Measurements from ENCODE around the gene YLPM1. TPM values are rescaled to one million over a fixed set of nuclear protein-coding genes. Genes with fewer than 3 reads are reported as not detected.
A peak's percentile ranks its signal among the peaks of the same experiment; 100 is the strongest.

The YLPM1 gene
- total and polyA plus RNA-seq, 10 of the 15 experiments (the other 5 are each of a cell fraction or from before 2014, with no cell fraction given): 11.1 to 48.2 (median 18.0) TPM

- TF ChIP-seq, protein P1, sequence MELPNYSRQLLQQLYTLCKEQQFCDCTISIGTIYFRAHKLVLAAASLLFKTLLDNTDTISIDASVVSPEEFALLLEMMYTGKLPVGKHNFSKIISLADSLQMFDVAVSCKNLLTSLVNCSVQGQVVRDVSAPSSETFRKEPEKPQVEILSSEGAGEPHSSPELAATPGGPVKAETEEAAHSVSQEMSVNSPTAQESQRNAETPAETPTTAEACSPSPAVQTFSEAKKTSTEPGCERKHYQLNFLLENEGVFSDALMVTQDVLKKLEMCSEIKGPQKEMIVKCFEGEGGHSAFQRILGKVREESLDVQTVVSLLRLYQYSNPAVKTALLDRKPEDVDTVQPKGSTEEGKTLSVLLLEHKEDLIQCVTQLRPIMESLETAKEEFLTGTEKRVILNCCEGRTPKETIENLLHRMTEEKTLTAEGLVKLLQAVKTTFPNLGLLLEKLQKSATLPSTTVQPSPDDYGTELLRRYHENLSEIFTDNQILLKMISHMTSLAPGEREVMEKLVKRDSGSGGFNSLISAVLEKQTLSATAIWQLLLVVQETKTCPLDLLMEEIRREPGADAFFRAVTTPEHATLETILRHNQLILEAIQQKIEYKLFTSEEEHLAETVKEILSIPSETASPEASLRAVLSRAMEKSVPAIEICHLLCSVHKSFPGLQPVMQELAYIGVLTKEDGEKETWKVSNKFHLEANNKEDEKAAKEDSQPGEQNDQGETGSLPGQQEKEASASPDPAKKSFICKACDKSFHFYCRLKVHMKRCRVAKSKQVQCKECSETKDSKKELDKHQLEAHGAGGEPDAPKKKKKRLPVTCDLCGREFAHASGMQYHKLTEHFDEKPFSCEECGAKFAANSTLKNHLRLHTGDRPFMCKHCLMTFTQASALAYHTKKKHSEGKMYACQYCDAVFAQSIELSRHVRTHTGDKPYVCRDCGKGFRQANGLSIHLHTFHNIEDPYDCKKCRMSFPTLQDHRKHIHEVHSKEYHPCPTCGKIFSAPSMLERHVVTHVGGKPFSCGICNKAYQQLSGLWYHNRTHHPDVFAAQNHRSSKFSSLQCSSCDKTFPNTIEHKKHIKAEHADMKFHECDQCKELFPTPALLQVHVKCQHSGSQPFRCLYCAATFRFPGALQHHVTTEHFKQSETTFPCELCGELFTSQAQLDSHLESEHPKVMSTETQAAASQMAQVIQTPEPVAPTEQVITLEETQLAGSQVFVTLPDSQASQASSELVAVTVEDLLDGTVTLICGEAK (IDR thresholded peaks at IDR 0.05; ENCODE audit: borderline replicate concordance): peak; percentile 53; the same call in 1 of the 2 replicates
- TF ChIP-seq, protein P2, sequence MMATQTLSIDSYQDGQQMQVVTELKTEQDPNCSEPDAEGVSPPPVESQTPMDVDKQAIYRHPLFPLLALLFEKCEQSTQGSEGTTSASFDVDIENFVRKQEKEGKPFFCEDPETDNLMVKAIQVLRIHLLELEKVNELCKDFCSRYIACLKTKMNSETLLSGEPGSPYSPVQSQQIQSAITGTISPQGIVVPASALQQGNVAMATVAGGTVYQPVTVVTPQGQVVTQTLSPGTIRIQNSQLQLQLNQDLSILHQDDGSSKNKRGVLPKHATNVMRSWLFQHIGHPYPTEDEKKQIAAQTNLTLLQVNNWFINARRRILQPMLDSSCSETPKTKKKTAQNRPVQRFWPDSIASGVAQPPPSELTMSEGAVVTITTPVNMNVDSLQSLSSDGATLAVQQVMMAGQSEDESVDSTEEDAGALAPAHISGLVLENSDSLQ (IDR thresholded peaks at IDR 0.05): peak; percentile 28; the same call in 1 of the 2 replicates
- TF ChIP-seq RELB (IDR thresholded peaks at IDR 0.05; ENCODE audit: low read depth): peak; percentile 62
- TF ChIP-seq SKIL (IDR thresholded peaks at IDR 0.05; ENCODE audit: low read depth, poor library complexity, severe bottlenecking): peak; percentile 57
- TF ChIP-seq SPI1 (IDR thresholded peaks at IDR 0.05; ENCODE audit: borderline replicate concordance, insufficient read depth, low read depth, low read length): no peak
- peak; percentile 78 for TF ChIP-seq TAF1 (IDR thresholded peaks at IDR 0.05; ENCODE audit: borderline replicate concordance, low read depth, low read length)
- TF ChIP-seq RFX5 (IDR thresholded peaks at IDR 0.05; ENCODE audit: low read depth, low read length): no peak
- no peak for TF ChIP-seq FOXM1 (IDR thresholded peaks at IDR 0.05; ENCODE audit: low read depth, low read length)
- TF ChIP-seq ZBED1 (IDR thresholded peaks at IDR 0.05; ENCODE audit: borderline replicate concordance): peak; percentile 79; the same call in 1 of the 2 replicates
- no peak for TF ChIP-seq SMC3 (IDR thresholded peaks at IDR 0.05; ENCODE audit: borderline replicate concordance, low read length)
- no peak for TF ChIP-seq JUND (IDR thresholded peaks at IDR 0.05; ENCODE audit: low read depth, low read length)
- no peak for TF ChIP-seq KLF5 (IDR thresholded peaks at IDR 0.05; ENCODE audit: partially characterized antibody)
- TF ChIP-seq, protein P3, sequence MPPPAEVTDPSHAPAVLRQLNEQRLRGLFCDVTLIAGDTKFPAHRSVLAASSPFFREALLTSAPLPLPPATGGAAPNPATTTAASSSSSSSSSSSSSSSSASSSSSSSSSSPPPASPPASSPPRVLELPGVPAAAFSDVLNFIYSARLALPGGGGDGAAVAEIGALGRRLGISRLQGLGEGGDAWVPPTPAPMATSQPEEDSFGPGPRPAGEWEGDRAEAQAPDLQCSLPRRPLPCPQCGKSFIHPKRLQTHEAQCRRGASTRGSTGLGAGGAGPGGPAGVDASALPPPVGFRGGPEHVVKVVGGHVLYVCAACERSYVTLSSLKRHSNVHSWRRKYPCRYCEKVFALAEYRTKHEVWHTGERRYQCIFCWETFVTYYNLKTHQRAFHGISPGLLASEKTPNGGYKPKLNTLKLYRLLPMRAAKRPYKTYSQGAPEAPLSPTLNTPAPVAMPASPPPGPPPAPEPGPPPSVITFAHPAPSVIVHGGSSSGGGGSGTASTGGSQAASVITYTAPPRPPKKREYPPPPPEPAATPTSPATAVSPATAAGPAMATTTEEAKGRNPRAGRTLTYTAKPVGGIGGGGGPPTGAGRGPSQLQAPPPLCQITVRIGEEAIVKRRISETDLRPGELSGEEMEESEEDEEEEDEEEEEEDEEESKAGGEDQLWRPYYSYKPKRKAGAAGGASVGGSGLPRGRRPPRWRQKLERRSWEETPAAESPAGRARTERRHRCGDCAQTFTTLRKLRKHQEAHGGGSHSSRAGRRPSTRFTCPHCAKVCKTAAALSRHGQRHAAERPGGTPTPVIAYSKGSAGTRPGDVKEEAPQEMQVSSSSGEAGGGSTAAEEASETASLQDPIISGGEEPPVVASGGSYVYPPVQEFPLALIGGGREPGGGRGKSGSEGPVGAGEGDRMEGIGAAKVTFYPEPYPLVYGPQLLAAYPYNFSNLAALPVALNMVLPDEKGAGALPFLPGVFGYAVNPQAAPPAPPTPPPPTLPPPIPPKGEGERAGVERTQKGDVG (CRISPR knock-in tag; IDR thresholded peaks at IDR 0.05): no peak
Observed at GRCh38 chr14:74762917-74763802, at the start of gene YLPM1 (continued).
